ENCODE results near the gene TBXAS1. TPM values are rescaled to one million over a fixed set of nuclear protein-coding genes. Genes with fewer than 3 reads are reported as not detected.

Gene TBXAS1
- total RNA-seq, 2 donors from 2014 or later = 30.1 to 66.6 TPM

DNA sequence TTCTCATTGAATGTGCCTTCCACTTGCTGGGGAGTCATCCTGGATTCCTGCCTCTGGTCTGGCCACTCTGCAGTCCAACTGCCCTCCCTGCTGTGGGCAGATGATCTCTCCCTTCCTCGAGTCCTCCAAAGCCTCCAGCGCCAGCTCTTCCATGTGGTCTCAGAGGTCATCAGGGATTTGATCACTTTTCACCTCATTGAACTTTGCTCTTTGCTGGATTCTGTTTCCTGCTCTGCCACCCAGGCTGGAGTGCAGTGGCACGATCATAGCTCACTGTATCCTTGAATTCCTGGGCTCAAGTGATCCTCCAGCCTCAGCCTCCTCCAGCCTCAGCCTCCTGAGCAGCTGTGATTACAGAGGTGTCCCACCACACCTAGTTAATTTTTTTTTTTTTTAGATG lies 22.1 kb upstream of the TBXAS1 start:
- H3K27me3 ChIP-seq (replicated peaks; ENCODE audit: insufficient read depth) = no peaks in the 10 kb centered on the region
- no peaks in the 10 kb centered on the region for H3K9me3 ChIP-seq
- no peak for ATAC-seq (ENCODE audit: insufficient number of reproducible peaks, low FRiP score, low read depth)
- no peak overlapping the region for H3K27ac ChIP-seq
- no peak for DNase-seq (ENCODE audit: low spot score)
- TF ChIP-seq, protein P1, sequence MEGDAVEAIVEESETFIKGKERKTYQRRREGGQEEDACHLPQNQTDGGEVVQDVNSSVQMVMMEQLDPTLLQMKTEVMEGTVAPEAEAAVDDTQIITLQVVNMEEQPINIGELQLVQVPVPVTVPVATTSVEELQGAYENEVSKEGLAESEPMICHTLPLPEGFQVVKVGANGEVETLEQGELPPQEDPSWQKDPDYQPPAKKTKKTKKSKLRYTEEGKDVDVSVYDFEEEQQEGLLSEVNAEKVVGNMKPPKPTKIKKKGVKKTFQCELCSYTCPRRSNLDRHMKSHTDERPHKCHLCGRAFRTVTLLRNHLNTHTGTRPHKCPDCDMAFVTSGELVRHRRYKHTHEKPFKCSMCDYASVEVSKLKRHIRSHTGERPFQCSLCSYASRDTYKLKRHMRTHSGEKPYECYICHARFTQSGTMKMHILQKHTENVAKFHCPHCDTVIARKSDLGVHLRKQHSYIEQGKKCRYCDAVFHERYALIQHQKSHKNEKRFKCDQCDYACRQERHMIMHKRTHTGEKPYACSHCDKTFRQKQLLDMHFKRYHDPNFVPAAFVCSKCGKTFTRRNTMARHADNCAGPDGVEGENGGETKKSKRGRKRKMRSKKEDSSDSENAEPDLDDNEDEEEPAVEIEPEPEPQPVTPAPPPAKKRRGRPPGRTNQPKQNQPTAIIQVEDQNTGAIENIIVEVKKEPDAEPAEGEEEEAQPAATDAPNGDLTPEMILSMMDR (IDR thresholded peaks at IDR 0.05) = no peak
- H3K4me1 ChIP-seq (ENCODE audit: control insufficient read depth in 1 of 2, low read depth in 2 of 2) = no peaks in the 10 kb centered on the region
- H3K36me3 ChIP-seq = no peaks in the 10 kb centered on the region
- H3K4me3 ChIP-seq = no peak overlapping the region

- Histone ChIP-seq H3K27me3 (replicated peaks; ENCODE audit: insufficient read depth) (no peaks in the 10 kb centered on the region), H3K9me3 (no peaks in the 10 kb centered on the region), H3K27ac (no peak overlapping the region), H3K4me3 (no peak overlapping the region), H3K36me3 (no peaks in the 10 kb centered on the region), H3K4me1 (ENCODE audit: control insufficient read depth in 1 of 2, low read depth in 2 of 2) (no peaks in the 10 kb centered on the region)
- TF ChIP-seq, protein P1 (IDR thresholded peaks at IDR 0.05) = no peak
- DNase-seq (ENCODE audit: low spot score) (no peak), ATAC-seq (ENCODE audit: insufficient number of reproducible peaks, low FRiP score, low read depth) (no peak)
Observed at GRCh38 chr7:139808427-139808826, 20.6 kb upstream of the TBXAS1 start.

GRCh38 chr7:139808846-139809442 lies 20.1 kb upstream of the TBXAS1 start:
- H3K4me3 ChIP-seq = no peak overlapping the region
- no peaks in the 10 kb centered on the region for H3K27me3 ChIP-seq (replicated peaks; ENCODE audit: insufficient read depth)
- no peaks in the 10 kb centered on the region for H3K4me1 ChIP-seq (ENCODE audit: control insufficient read depth in 1 of 2, low read depth in 2 of 2)
- TF ChIP-seq, protein P1 (IDR thresholded peaks at IDR 0.05) = no peak
- no peak overlapping the region for H3K27ac ChIP-seq
- no peaks in the 10 kb centered on the region for H3K36me3 ChIP-seq
- DNase-seq (ENCODE audit: low spot score) (no peak), ATAC-seq (ENCODE audit: insufficient number of reproducible peaks, low FRiP score, low read depth) (no peak)
- no peaks in the 10 kb centered on the region for H3K9me3 ChIP-seq

DNA sequence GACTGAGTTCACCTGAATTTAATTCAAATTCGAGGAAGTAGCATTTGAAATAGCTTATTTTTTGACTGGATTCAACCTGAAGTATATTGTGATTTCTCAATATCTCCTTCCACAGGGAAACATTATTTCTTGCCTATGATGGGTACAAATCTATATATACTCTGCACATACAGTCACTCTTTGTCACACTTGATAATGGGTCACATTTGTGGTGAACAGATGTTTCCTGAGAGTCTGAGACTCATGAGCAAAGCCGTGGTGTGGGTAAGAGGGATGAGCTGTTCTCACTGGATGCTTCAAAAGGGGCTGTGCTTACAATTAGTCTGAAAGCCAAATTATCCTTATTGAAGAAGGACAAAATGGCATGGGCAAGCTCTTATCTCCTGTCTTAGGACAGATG lies 18.0 kb upstream of the TBXAS1 start:
- DNase-seq (ENCODE audit: low spot score) (no peak), ATAC-seq (ENCODE audit: insufficient number of reproducible peaks, low FRiP score, low read depth) (no peak)
- H3K27ac ChIP-seq = no peak overlapping the region
- H3K9me3 ChIP-seq = no peaks in the 10 kb centered on the region
- H3K36me3 ChIP-seq = no peaks in the 10 kb centered on the region
- no peaks in the 10 kb centered on the region for H3K4me1 ChIP-seq (ENCODE audit: control insufficient read depth in 1 of 2, low read depth in 2 of 2)
- no peaks in the 10 kb centered on the region for H3K27me3 ChIP-seq (replicated peaks; ENCODE audit: insufficient read depth)
- H3K4me3 ChIP-seq = no peak overlapping the region
- TF ChIP-seq, protein P1 (IDR thresholded peaks at IDR 0.05) = no peak

GRCh38 chr7:139813151-139813550 lies 15.9 kb upstream of the TBXAS1 start:
- no peak for DNase-seq (ENCODE audit: low spot score)
- TF ChIP-seq, protein P1 (IDR thresholded peaks at IDR 0.05) = no peak
- no peaks in the 10 kb centered on the region for H3K9me3 ChIP-seq
- ATAC-seq (ENCODE audit: insufficient number of reproducible peaks, low FRiP score, low read depth) = no peak
- no peak overlapping the region for H3K27ac ChIP-seq
- no peaks in the 10 kb centered on the region for H3K4me1 ChIP-seq (ENCODE audit: control insufficient read depth in 1 of 2, low read depth in 2 of 2)
- H3K27me3 ChIP-seq (replicated peaks; ENCODE audit: insufficient read depth) = no peaks in the 10 kb centered on the region
- no peaks in the 10 kb centered on the region for H3K36me3 ChIP-seq
- H3K4me3 ChIP-seq = no peak overlapping the region

Data from thoracic aorta (tissue), 2 donors.